ENCODE data around the gene MERTK.
"Not testable (repeated sequence)": the region's sequence is repeated elsewhere in the genome, so short reads cannot be mapped to it uniquely, and the experiment has no call there.

MERTK gene

GRCh38 chr2:112062894-112063293 lies 164.5 kb downstream of the MERTK start:
- peaks cover 14% of the 10 kb centered on the region for H3K4me1 ChIP-seq (ENCODE audit: low read length)
- H3K27ac ChIP-seq (ENCODE audit: low read length) = no peak overlapping the region
- TF ChIP-seq EZH2 (optimal IDR thresholded peaks at IDR 0.05; ENCODE audit: low read depth, low read length) (no peak), EZH2phosphoT487 (IDR thresholded peaks at IDR 0.05; ENCODE audit: low read length) (no peak)
- TF ChIP-seq, protein P1, sequence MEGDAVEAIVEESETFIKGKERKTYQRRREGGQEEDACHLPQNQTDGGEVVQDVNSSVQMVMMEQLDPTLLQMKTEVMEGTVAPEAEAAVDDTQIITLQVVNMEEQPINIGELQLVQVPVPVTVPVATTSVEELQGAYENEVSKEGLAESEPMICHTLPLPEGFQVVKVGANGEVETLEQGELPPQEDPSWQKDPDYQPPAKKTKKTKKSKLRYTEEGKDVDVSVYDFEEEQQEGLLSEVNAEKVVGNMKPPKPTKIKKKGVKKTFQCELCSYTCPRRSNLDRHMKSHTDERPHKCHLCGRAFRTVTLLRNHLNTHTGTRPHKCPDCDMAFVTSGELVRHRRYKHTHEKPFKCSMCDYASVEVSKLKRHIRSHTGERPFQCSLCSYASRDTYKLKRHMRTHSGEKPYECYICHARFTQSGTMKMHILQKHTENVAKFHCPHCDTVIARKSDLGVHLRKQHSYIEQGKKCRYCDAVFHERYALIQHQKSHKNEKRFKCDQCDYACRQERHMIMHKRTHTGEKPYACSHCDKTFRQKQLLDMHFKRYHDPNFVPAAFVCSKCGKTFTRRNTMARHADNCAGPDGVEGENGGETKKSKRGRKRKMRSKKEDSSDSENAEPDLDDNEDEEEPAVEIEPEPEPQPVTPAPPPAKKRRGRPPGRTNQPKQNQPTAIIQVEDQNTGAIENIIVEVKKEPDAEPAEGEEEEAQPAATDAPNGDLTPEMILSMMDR (IDR thresholded peaks at IDR 0.05; ENCODE audit: low read length) = no peak
- no peaks in the 10 kb centered on the region; the same call in 1 of the 2 replicates for H3K36me3 ChIP-seq (replicated peaks; ENCODE audit: insufficient read depth, low read length)
- no peak for DNase-seq
- 0 out of 2 replicates have a peak, but pooled peaks cover 9% of the 10 kb centered on the region for H3F3A ChIP-seq (ENCODE audit: insufficient read depth, low read length)
- no peak overlapping the region for H3K9ac ChIP-seq (ENCODE audit: low read length)
- H3K9me3 ChIP-seq (replicated peaks; ENCODE audit: insufficient read depth, low read length) = no peaks in the 10 kb centered on the region
- H3K4me3 ChIP-seq (ENCODE audit: low read length) = no peak overlapping the region
- H3K79me2 ChIP-seq (ENCODE audit: low read length) = peaks cover 23% of the 10 kb centered on the region
- H3K4me2 ChIP-seq (ENCODE audit: low read depth, low read length) = no peak overlapping the region
- no peak overlapping the region for H2AFZ ChIP-seq (ENCODE audit: low read length)
- no peaks in the 10 kb centered on the region for H3K9me2 ChIP-seq (replicated peaks; ENCODE audit: insufficient read depth, low read length)
- H4K20me1 ChIP-seq (ENCODE audit: insufficient read depth, low read length) = no peaks in the 10 kb centered on the region
- H3K27me3 ChIP-seq (replicated peaks; ENCODE audit: insufficient read depth, low read length) = no peaks in the 10 kb centered on the region

GRCh38 chr2:112065486-112065885 lies 167.1 kb downstream of the MERTK start:
- peaks cover 6% of the 10 kb centered on the region; the same call in 1 of the 2 replicates for H3K79me2 ChIP-seq (ENCODE audit: low read length)
- H3K4me1 ChIP-seq (ENCODE audit: low read length) = peaks cover 14% of the 10 kb centered on the region
- H3K9me3 ChIP-seq (replicated peaks; ENCODE audit: insufficient read depth, low read length) = no peaks in the 10 kb centered on the region
- no peaks in the 10 kb centered on the region for H3K27me3 ChIP-seq (replicated peaks; ENCODE audit: insufficient read depth, low read length)
- no peak for DNase-seq
- H3K27ac ChIP-seq (ENCODE audit: low read length) = peak overlapping the region; percentile 49; the same call in 1 of the 2 replicates
- no peaks in the 10 kb centered on the region; the same call in 1 of the 2 replicates for H3K36me3 ChIP-seq (replicated peaks; ENCODE audit: insufficient read depth, low read length)
- no peak overlapping the region for H2AFZ ChIP-seq (ENCODE audit: low read length)
- H4K20me1 ChIP-seq (ENCODE audit: insufficient read depth, low read length) = no peaks in the 10 kb centered on the region
- no peaks in the 10 kb centered on the region for H3K9me2 ChIP-seq (replicated peaks; ENCODE audit: insufficient read depth, low read length)
- 0 out of 2 replicates have a peak, but pooled peaks cover 9% of the 10 kb centered on the region for H3F3A ChIP-seq (ENCODE audit: insufficient read depth, low read length)
- TF ChIP-seq, protein P1 (IDR thresholded peaks at IDR 0.05; ENCODE audit: low read length) = no peak
- TF ChIP-seq EZH2phosphoT487 (IDR thresholded peaks at IDR 0.05; ENCODE audit: low read length) (no peak), EZH2 (optimal IDR thresholded peaks at IDR 0.05; ENCODE audit: low read depth, low read length) (no peak)
- no peak overlapping the region for H3K4me3 ChIP-seq (ENCODE audit: low read length)
- H3K9ac ChIP-seq (ENCODE audit: low read length) = peak overlapping the region; percentile 20; the same call in 1 of the 2 replicates
- peak overlapping the region; percentile 42; the same call in 1 of the 2 replicates for H3K4me2 ChIP-seq (ENCODE audit: low read depth, low read length)

DNA sequence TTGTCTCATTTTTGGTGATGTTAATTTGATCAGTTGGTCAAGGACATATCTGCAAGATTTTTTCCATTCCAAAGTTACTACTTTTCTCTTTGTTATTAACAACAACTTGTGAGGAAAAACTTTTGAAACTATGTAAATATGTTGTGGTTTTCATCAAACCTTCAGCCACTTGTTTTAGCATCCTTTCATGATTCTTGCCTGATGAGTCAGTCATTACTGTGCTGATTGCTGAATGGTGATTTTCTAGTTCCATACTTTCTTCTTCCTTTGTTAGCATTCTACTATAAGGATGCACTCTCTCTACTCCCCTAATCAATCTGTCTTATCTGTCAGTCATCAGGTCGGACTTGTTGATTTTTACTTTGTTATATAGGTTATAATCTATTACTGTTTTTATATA lies 167.6 kb downstream of the MERTK start:
- Histone ChIP-seq H3K27me3 (replicated peaks; ENCODE audit: insufficient read depth, low read length) (no peaks in the 10 kb centered on the region), H3K27ac (ENCODE audit: low read length) (peak overlapping the region; percentile 49; the same call in 1 of the 2 replicates), H3K4me3 (ENCODE audit: low read length) (no peak overlapping the region), H3K4me2 (ENCODE audit: low read depth, low read length) (peak overlapping the region; percentile 42; the same call in 1 of the 2 replicates), H3K9me2 (replicated peaks; ENCODE audit: insufficient read depth, low read length) (no peaks in the 10 kb centered on the region), H4K20me1 (ENCODE audit: insufficient read depth, low read length) (no peaks in the 10 kb centered on the region), H3K79me2 (ENCODE audit: low read length) (peaks cover 6% of the 10 kb centered on the region; the same call in 1 of the 2 replicates), H3F3A (ENCODE audit: insufficient read depth, low read length) (0 out of 2 replicates have a peak, but pooled peaks cover 9% of the 10 kb centered on the region), H2AFZ (ENCODE audit: low read length) (no peak overlapping the region), H3K9me3 (replicated peaks; ENCODE audit: insufficient read depth, low read length) (no peaks in the 10 kb centered on the region), H3K36me3 (replicated peaks; ENCODE audit: insufficient read depth, low read length) (no peaks in the 10 kb centered on the region; the same call in 1 of the 2 replicates), H3K4me1 (ENCODE audit: low read length) (peaks cover 14% of the 10 kb centered on the region), H3K9ac (ENCODE audit: low read length) (peak overlapping the region; percentile 20; the same call in 1 of the 2 replicates)
- TF ChIP-seq EZH2 (optimal IDR thresholded peaks at IDR 0.05; ENCODE audit: low read depth, low read length) (no peak), EZH2phosphoT487 (IDR thresholded peaks at IDR 0.05; ENCODE audit: low read length) (no peak)
- TF ChIP-seq, protein P1 (IDR thresholded peaks at IDR 0.05; ENCODE audit: low read length) = no peak
- DNase-seq = peak; percentile 51

- not testable (repeated sequence) for H3K9me2 ChIP-seq (replicated peaks; ENCODE audit: insufficient read depth, low read length); H3K4me3 ChIP-seq (ENCODE audit: low read length); H3K9me3 ChIP-seq (replicated peaks; ENCODE audit: insufficient read depth, low read length); H3F3A ChIP-seq (ENCODE audit: insufficient read depth, low read length); H3K36me3 ChIP-seq (replicated peaks; ENCODE audit: insufficient read depth, low read length); H3K27me3 ChIP-seq (replicated peaks; ENCODE audit: insufficient read depth, low read length); H3K27ac ChIP-seq (ENCODE audit: low read length); H2AFZ ChIP-seq (ENCODE audit: low read length); H3K4me2 ChIP-seq (ENCODE audit: low read depth, low read length); DNase-seq; H3K9ac ChIP-seq (ENCODE audit: low read length); H4K20me1 ChIP-seq (ENCODE audit: insufficient read depth, low read length)
- Histone ChIP-seq H3K4me1 (ENCODE audit: low read length) (peaks cover 14% of the 10 kb centered on the region), H3K79me2 (ENCODE audit: low read length) (peaks cover 29% of the 10 kb centered on the region)
These were observed 171.4 kb downstream of the MERTK start for GRCh38 chr2:112069794-112070193.

All from MM.1S (cell line).